Liver (tissue), 9 donors: Measurements from ENCODE around the gene TMEM222. TPM values are rescaled to one million over a fixed set of nuclear protein-coding genes. Genes with fewer than 3 reads are reported as not detected.

Source experiments
- DNase-seq: peaks from one replicate; pipeline ENCODE4 v3.0.0-alpha.2; 2017; ENCODE audit warnings: low spot score
- H3K27ac ChIP-seq, 2 donors: one replicate each; pipeline ENCODE4 v1.7.0; 2013; ENCODE audit warnings: inconsistent platforms in 2 of 2, low read length in 2 of 2, control low read depth in 1 of 2, low read depth in 1 of 2, mild to moderate bottlenecking in 1 of 2
- H3K27me3 ChIP-seq, 4 donors: one replicate each; pipeline versions ENCODE4 v1.6.1 to v1.7.0; 2013; ENCODE audit warnings: low read length in 3 of 4, inconsistent platforms in 1 of 4, mild to moderate bottlenecking in 1 of 4, moderate library complexity in 1 of 4; ENCODE audit not compliant: control insufficient read depth in 4 of 4, insufficient read depth in 4 of 4
- H3K36me3 ChIP-seq, 4 donors: one replicate each; pipeline versions ENCODE4 v1.6.1 to v1.7.0; 2013; ENCODE audit warnings: low read length in 3 of 4, mild to moderate bottlenecking in 3 of 4, low read depth in 1 of 4, moderate library complexity in 1 of 4; ENCODE audit not compliant: control insufficient read depth in 4 of 4, insufficient read depth in 3 of 4
- H3K4me1 ChIP-seq, 4 donors: one replicate each; pipeline versions ENCODE4 v1.6.1 to v1.7.0; 2013; ENCODE audit warnings: low read length in 3 of 4, mild to moderate bottlenecking in 3 of 4, moderate library complexity in 1 of 4; ENCODE audit not compliant: control insufficient read depth in 4 of 4, insufficient read depth in 4 of 4
- H3K4me3 ChIP-seq, 3 donors: one replicate each; pipeline versions ENCODE4 v1.6.1 to v1.7.0; 2013; ENCODE audit warnings: low read length in 3 of 3, control low read depth in 1 of 3, low read depth in 1 of 3, mild to moderate bottlenecking in 1 of 3
- H3K9ac ChIP-seq, 2 donors: one replicate each; pipeline ENCODE4 v1.7.0; 2013; ENCODE audit warnings: low read length in 2 of 2, mild to moderate bottlenecking in 2 of 2, moderate library complexity in 2 of 2, control low read depth in 1 of 2, low read depth in 1 of 2
- H3K9me3 ChIP-seq, 4 donors: one replicate each; pipeline versions ENCODE4 v1.6.1 to v1.7.0; 2013; ENCODE audit warnings: low read length in 3 of 4; ENCODE audit not compliant: control insufficient read depth in 4 of 4
- EGR1 ChIP-seq, 2 donors: IDR thresholded peaks; 2 replicates each; pipeline ENCODE4 v1.6.1; 2016 to 2018; ENCODE audit warnings: antibody characterized with exemption in 2 of 2, low read depth in 2 of 2
- FOXA1 ChIP-seq: IDR thresholded peaks from 2 replicates; pipeline ENCODE4 v1.6.1; 2016; ENCODE audit warnings: antibody characterized with exemption
- FOXA2 ChIP-seq: IDR thresholded peaks from 2 replicates; pipeline ENCODE4 v1.6.1; 2016; ENCODE audit warnings: antibody characterized with exemption
- GABPA ChIP-seq, 2 donors: IDR thresholded peaks in 1 of 2; conservative IDR thresholded peaks in 1 of 2; 2 replicates each; pipeline ENCODE4 v1.6.1; 2016; ENCODE audit warnings: antibody characterized with exemption in 2 of 2, mild to moderate bottlenecking in 1 of 2, moderate library complexity in 1 of 2
- HNF4A ChIP-seq, 2 donors: conservative IDR thresholded peaks; 2 replicates each; pipeline ENCODE4 v1.6.1; 2016; ENCODE audit warnings: antibody characterized with exemption in 2 of 2, mild to moderate bottlenecking in 2 of 2
- HNF4G ChIP-seq: IDR thresholded peaks from 2 replicates; pipeline ENCODE4 v1.6.1; 2016; ENCODE audit warnings: antibody characterized with exemption
- JUND ChIP-seq, 2 donors: IDR thresholded peaks; 2 replicates each; pipeline ENCODE4 v1.6.1; 2016; ENCODE audit warnings: antibody characterized with exemption in 2 of 2
- MAX ChIP-seq: IDR thresholded peaks from 2 replicates; pipeline ENCODE4 v1.6.1; 2016; ENCODE audit warnings: antibody characterized with exemption
- NR2F2 ChIP-seq: IDR thresholded peaks from 2 replicates; pipeline ENCODE4 v1.6.1; 2016; ENCODE audit warnings: antibody characterized with exemption
- RAD21 ChIP-seq, 2 donors: IDR thresholded peaks; 2 replicates each; pipeline ENCODE4 v1.6.1; 2016; ENCODE audit warnings: antibody characterized with exemption in 2 of 2, mild to moderate bottlenecking in 2 of 2
- RXRA ChIP-seq, 2 donors: IDR thresholded peaks; 2 replicates each; pipeline ENCODE4 v1.6.1; 2017 to 2018; ENCODE audit warnings: antibody characterized with exemption in 2 of 2, mild to moderate bottlenecking in 1 of 2
- SP1 ChIP-seq: IDR thresholded peaks from 2 replicates; pipeline ENCODE4 v1.6.1; 2018; ENCODE audit warnings: antibody characterized with exemption, mild to moderate bottlenecking
- TAF1 ChIP-seq: conservative IDR thresholded peaks from 2 replicates; pipeline ENCODE4 v1.6.1; 2016; ENCODE audit warnings: antibody characterized with exemption, mild to moderate bottlenecking
- YY1 ChIP-seq: IDR thresholded peaks from 2 replicates; pipeline ENCODE4 v1.6.1; 2016; ENCODE audit warnings: antibody characterized with exemption, mild to moderate bottlenecking
- WGBS: extraction: QIAGEN DNeasy Blood & Tissue Kit; methylation state at CpG from one replicate; pipeline ENCODE4 v1.1.7; 2013; 5-methylcytosine and 5-hydroxymethylcytosine counted together
- polyA plus RNA-seq, 2 donors: library from polyadenylated mRNA; stranded (reverse) in 1 of 2; unstranded in 1 of 2; fragments of 200-250 nt in 1 of 2; fragments of >200 nt in 1 of 2; fragmentation: Nextera tagmentation in 1 of 2; extraction: Ambion mirVana in 1 of 2; gene quantifications; one replicate each; pipeline versions ENCODE4 v1.2.1 to v1.2.3, GENCODE V29; 2013 to 2015
- total RNA-seq, 2 donors: library from RNA; depleted of rRNA; stranded (reverse); fragments of >200 nt; gene quantifications; one replicate each; pipeline ENCODE4 v1.2.3, GENCODE V29; 2014
- TF ChIP-seq, protein P1 (sequence below): IDR thresholded peaks from 2 replicates; pipeline ENCODE4 v1.6.1; 2016; ENCODE audit warnings: antibody characterized with exemption, mild to moderate bottlenecking
- TF ChIP-seq, protein P2 (sequence below): fragments of 150-350 bp; IDR thresholded peaks from 2 replicates; pipeline ENCODE4 v1.5.1; 2017; ENCODE audit warnings: improper control_type of control experiment, low read depth, low read length; ENCODE audit not compliant: missing input control
- TF ChIP-seq, protein P3 (sequence below): IDR thresholded peaks from 2 replicates; pipeline ENCODE4 v1.6.1; 2016; ENCODE audit warnings: antibody characterized with exemption
- TF ChIP-seq, protein P4 (sequence below): IDR thresholded peaks from 2 replicates; pipeline ENCODE4 v1.6.1; 2016; ENCODE audit warnings: antibody characterized with exemption
- donor health status: healthy.
- donor health status: healthy.
- donor health status: healthy.
- donor health status: healthy.
- donor health status: healthy.

TMEM222 gene
- total and polyA plus RNA-seq, 4 donors: 14.7 to 32.9 (median 21.8) TPM

- H3K27ac ChIP-seq: no peak overlapping the region
- H3K36me3 ChIP-seq: no peaks in the 10 kb centered on the region
- no peak overlapping the region for H3K4me3 ChIP-seq
- TF ChIP-seq SP1: no peak
- DNase-seq: no peak
- H3K9ac ChIP-seq: no peak overlapping the region
- H3K9me3 ChIP-seq: no peaks in the 10 kb centered on the region
- H3K27me3 ChIP-seq: no peaks in the 10 kb centered on the region
- WGBS: 91% methylated on average over 3 of the region's 3 CpGs
- peaks cover 3 to 31% (median 22%) of the 10 kb centered on the region in 4 donors for H3K4me1 ChIP-seq
Observed at GRCh38 chr1:27353629-27354028, 31.7 kb downstream of the TMEM222 start.

GRCh38 chr1:27355683-27356082 lies 33.7 kb downstream of the TMEM222 start:
- 90% methylated on average over 5 of the region's 5 CpGs for WGBS
- TF ChIP-seq, protein P1, sequence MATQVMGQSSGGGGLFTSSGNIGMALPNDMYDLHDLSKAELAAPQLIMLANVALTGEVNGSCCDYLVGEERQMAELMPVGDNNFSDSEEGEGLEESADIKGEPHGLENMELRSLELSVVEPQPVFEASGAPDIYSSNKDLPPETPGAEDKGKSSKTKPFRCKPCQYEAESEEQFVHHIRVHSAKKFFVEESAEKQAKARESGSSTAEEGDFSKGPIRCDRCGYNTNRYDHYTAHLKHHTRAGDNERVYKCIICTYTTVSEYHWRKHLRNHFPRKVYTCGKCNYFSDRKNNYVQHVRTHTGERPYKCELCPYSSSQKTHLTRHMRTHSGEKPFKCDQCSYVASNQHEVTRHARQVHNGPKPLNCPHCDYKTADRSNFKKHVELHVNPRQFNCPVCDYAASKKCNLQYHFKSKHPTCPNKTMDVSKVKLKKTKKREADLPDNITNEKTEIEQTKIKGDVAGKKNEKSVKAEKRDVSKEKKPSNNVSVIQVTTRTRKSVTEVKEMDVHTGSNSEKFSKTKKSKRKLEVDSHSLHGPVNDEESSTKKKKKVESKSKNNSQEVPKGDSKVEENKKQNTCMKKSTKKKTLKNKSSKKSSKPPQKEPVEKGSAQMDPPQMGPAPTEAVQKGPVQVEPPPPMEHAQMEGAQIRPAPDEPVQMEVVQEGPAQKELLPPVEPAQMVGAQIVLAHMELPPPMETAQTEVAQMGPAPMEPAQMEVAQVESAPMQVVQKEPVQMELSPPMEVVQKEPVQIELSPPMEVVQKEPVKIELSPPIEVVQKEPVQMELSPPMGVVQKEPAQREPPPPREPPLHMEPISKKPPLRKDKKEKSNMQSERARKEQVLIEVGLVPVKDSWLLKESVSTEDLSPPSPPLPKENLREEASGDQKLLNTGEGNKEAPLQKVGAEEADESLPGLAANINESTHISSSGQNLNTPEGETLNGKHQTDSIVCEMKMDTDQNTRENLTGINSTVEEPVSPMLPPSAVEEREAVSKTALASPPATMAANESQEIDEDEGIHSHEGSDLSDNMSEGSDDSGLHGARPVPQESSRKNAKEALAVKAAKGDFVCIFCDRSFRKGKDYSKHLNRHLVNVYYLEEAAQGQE: no peak
- no peak for TF ChIP-seq RAD21 (IDR thresholded peaks at IDR 0.05)
- no peak for TF ChIP-seq YY1
- no peak for TF ChIP-seq NR2F2
- TF ChIP-seq FOXA2: no peak
- no peak for TF ChIP-seq FOXA1
- no peak for TF ChIP-seq RXRA (IDR thresholded peaks at IDR 0.05)
- Histone ChIP-seq H3K9ac (no peak overlapping the region), H3K4me1 (peaks cover 3 to 22% (median 11%) of the 10 kb centered on the region in 4 donors), H3K4me3 (no peak overlapping the region), H3K27ac (no peak overlapping the region), H3K27me3 (no peaks in the 10 kb centered on the region), H3K9me3 (no peaks in the 10 kb centered on the region), H3K36me3 (no peaks in the 10 kb centered on the region)
- no peak for DNase-seq

- Histone ChIP-seq H3K4me3 (no peak overlapping the region), H3K27me3 (no peaks in the 10 kb centered on the region), H3K4me1 (peaks cover under 1 to 18% (median 8%) of the 10 kb centered on the region in 4 donors), H3K9ac (no peak overlapping the region), H3K27ac (no peak overlapping the region), H3K9me3 (no peaks in the 10 kb centered on the region), H3K36me3 (no peaks in the 10 kb centered on the region)
- no peak for TF ChIP-seq MAX
- no peak for TF ChIP-seq FOXA2
- TF ChIP-seq, protein P2, sequence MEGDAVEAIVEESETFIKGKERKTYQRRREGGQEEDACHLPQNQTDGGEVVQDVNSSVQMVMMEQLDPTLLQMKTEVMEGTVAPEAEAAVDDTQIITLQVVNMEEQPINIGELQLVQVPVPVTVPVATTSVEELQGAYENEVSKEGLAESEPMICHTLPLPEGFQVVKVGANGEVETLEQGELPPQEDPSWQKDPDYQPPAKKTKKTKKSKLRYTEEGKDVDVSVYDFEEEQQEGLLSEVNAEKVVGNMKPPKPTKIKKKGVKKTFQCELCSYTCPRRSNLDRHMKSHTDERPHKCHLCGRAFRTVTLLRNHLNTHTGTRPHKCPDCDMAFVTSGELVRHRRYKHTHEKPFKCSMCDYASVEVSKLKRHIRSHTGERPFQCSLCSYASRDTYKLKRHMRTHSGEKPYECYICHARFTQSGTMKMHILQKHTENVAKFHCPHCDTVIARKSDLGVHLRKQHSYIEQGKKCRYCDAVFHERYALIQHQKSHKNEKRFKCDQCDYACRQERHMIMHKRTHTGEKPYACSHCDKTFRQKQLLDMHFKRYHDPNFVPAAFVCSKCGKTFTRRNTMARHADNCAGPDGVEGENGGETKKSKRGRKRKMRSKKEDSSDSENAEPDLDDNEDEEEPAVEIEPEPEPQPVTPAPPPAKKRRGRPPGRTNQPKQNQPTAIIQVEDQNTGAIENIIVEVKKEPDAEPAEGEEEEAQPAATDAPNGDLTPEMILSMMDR: no peak
- TF ChIP-seq EGR1 (IDR thresholded peaks at IDR 0.05; ENCODE audit: low read depth in 2 of 2): no peak
- TF ChIP-seq, protein P1: no peak
- TF ChIP-seq, protein P3, sequence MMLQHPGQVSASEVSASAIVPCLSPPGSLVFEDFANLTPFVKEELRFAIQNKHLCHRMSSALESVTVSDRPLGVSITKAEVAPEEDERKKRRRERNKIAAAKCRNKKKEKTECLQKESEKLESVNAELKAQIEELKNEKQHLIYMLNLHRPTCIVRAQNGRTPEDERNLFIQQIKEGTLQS: no peak
- no peak for TF ChIP-seq FOXA1
- TF ChIP-seq NR2F2: no peak
- TF ChIP-seq RAD21 (IDR thresholded peaks at IDR 0.05): no peak
- TF ChIP-seq HNF4A (conservative IDR thresholded peaks at IDR 0.05): no peak
- no peak for TF ChIP-seq JUND (IDR thresholded peaks at IDR 0.05)
- TF ChIP-seq GABPA (IDR thresholded peaks at IDR 0.05 in 1 of 2, conservative IDR thresholded peaks at IDR 0.05 in 1 of 2): no peak
- TF ChIP-seq RXRA (IDR thresholded peaks at IDR 0.05): no peak
- TF ChIP-seq, protein P4, sequence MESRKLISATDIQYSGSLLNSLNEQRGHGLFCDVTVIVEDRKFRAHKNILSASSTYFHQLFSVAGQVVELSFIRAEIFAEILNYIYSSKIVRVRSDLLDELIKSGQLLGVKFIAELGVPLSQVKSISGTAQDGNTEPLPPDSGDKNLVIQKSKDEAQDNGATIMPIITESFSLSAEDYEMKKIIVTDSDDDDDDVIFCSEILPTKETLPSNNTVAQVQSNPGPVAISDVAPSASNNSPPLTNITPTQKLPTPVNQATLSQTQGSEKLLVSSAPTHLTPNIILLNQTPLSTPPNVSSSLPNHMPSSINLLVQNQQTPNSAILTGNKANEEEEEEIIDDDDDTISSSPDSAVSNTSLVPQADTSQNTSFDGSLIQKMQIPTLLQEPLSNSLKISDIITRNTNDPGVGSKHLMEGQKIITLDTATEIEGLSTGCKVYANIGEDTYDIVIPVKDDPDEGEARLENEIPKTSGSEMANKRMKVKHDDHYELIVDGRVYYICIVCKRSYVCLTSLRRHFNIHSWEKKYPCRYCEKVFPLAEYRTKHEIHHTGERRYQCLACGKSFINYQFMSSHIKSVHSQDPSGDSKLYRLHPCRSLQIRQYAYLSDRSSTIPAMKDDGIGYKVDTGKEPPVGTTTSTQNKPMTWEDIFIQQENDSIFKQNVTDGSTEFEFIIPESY: no peak
- TF ChIP-seq HNF4G: no peak
- TF ChIP-seq TAF1: no peak
- no peak for TF ChIP-seq SP1
- no peak for TF ChIP-seq YY1
- 91% methylated on average over 13 of the region's 13 CpGs for WGBS
- DNase-seq: no peak
Observed at GRCh38 chr1:27356277-27356618, 34.3 kb downstream of the TMEM222 start.
